HG03135 (cell line): Measurements from ENCODE around the gene TBX6.
"Not testable (repeated sequence)": the region's sequence is repeated elsewhere in the genome, so short reads cannot be mapped to it uniquely, and the experiment has no call there.

Experiments used
- ATAC-seq: cut with Tn5 transposase; IDR thresholded peaks from one replicate; pipeline ENCODE4 v1.9.1; 2021; ENCODE audit warnings: mild to moderate bottlenecking, moderate library complexity; ENCODE audit not compliant: unreplicated experiment

TBX6 gene

DNA sequence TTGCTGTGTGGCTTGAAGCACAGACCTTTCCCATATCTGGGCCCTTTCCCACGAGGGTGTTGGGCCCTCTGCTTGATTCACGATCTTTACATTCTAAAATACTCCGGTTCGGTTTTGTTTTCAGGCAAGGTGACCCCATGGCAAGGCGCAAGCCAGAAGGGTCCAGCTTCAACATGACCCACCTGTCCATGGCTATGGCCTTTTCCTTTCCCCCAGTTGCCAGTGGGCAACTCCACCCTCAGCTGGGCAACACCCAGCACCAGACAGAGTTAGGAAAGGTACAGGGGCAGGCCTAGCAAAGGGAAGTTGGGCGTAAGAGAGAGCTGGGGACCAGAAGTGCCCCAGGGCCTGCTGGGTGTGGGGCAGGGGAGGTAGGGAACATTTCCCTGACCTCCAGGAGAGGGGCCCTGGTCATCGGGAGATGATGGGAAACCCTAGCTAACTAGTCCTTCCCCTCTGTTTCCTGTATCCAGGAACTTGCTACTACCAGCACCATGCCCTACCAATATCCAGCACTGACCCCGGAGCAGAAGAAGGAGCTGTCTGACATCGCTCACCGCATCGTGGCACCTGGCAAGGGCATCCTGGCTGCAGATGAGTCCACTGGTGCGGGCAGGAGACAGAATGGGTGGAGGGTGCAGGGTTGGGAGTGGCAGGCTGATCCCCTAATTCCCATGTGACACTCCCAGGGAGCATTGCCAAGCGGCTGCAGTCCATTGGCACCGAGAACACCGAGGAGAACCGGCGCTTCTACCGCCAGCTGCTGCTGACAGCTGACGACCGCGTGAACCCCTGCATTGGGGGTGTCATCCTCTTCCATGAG is 24.8 kb downstream of the TBX6 start:
- ATAC-seq: no peak

- ATAC-seq: no peak
Observed at GRCh38 chr16:30065943-30066760, 25.6 kb downstream of the TBX6 start.

DNA sequence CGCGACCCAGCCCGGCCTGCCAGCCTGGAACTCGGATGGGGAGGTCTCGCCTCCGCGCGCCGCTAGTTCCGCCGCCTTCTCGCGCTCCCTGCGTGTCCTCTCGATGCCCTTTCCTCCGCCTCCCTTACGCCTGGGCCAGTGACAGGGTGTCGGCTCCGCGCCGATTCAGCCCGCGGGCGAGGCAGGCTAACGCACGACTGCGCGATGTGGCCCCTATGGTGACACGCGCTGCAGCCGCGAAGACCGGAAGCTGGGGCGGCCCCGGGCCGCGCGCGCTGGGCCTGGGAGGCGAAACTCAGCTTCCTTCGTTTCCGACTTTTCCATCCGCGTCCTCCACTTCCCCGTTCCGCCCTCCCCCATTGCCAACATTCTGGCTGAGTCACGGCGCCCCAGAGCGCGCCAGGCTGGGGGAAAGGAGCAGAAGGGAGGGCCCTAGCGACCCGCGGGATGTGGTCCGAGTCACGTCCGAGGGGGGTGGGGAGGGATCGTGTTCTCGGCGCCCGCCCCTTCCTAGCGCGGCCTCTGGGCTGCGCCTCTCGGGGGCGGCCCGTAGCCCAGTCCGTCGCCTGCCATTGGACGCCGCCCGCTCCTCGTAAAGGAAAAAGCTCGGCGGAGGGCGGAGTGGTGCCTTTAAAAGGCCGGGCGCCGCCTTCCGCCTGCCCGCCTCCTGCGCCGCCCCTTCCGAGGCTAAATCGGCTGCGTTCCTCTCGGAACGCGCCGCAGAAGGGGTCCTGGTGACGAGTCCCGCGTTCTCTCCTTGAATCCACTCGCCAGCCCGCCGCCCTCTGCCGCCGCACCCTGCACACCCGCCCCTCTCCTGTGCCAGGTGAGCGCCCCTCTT is 26.4 kb downstream of the TBX6 start, which contains the start of gene ALDOA:
ALDOA (plus strand) TSS at position 659 of the 841 bp plus-strand sequence. CDS start 1,138 bp downstream, outside the sequence.
- ATAC-seq: peak; percentile 71

- ATAC-seq: no peak
Observed at GRCh38 chr16:30064729-30065101, 27.0 kb downstream of the TBX6 start.

DNA sequence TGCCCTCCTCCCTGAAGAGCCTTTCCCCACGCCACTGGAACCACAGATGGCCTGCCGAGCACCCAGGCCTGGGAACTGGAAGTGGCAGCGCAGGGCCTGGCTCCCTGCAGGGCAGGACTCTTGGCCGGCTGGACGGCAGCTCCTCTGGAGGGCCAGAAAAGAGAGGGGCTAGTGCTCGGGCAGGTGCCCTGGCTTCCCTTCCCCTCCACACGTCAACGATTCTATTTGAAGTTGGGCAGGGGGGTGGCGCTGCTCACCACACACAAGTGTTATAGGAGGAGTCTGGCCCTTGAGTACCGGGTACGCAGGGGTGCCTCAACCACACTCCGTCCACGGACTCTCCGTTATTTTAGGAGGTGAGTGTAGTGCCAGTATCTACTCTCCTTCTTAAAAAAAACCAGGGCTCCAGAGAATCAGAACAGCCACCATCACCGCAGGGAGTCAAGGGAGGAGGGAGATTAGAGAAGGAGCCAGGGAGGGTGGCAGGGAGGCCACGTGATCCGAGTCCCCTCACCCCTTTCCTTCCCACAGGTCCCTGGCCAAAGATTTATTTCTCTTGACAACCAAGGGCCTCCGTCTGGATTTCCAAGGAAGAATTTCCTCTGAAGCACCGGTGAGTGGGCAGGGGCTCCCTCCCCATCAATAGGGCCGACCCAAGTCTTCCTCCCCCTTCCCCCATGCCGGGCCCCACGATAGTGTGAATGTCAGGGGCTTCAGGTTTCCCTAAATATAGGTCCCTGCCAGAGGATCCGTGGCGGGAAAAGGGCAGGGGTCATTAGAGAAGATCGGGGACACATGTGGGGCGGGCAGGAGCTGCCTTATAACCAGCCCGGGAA is 27.6 kb downstream of the TBX6 start:
- ATAC-seq: no peak

GRCh38 chr16:30063278-30063892 is 28.3 kb downstream of the TBX6 start:
- no peak for ATAC-seq

- no peak for ATAC-seq
Observed at GRCh38 chr16:30060836-30061554, 30.7 kb downstream of the TBX6 start.

DNA sequence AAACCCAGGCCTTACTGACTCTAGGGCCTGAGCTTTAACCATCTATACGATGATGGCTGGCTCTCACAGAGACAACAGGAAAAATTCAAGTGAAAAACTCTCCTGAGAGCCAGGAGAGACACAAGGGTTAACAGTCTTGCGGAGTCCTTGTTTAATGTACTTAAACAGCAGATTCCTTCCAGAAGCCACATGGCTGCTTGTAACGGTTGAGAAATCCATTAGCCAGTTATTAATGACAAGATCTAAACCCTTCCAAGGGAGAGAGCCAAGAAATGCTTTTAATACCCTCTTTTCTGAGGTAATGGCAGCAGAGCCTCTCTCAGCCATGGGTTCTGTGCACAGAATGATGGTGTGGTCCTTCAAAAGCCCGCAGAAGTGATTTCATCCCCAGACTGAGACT is 31.4 kb downstream of the TBX6 start:
- ATAC-seq: no peak

DNA sequence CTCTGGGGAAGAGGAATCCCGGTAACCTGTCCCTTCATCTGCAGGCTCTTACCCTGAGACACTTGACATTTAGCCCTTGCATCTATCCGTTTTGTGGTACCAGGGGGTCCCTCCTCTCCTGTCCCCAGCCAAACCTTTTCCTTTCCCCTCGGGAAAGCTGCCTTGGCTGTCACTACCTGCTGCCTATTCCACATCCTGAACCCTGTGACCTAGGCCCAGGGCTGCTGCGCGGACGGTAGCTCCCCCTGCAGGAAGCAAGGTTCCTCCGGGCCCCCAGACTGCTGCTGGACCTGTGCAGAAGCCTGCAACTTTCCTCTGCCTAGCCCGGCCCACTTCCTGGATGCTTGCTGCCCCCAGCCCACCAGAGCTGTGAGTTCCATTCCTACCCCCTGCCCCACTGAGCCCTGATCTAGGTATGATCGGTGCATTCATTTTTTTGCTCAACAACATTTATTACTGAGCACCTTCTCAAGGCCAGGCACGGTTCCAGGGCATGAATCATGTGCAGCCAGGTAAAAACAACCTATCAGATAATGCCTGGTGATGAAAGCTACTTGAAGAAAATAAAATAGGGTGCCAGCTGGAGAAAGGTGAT is 36.7 kb downstream of the TBX6 start:
- ATAC-seq: no peak

- no peak for ATAC-seq
Observed at GRCh38 chr16:30054451-30054850, 37.3 kb downstream of the TBX6 start.

DNA sequence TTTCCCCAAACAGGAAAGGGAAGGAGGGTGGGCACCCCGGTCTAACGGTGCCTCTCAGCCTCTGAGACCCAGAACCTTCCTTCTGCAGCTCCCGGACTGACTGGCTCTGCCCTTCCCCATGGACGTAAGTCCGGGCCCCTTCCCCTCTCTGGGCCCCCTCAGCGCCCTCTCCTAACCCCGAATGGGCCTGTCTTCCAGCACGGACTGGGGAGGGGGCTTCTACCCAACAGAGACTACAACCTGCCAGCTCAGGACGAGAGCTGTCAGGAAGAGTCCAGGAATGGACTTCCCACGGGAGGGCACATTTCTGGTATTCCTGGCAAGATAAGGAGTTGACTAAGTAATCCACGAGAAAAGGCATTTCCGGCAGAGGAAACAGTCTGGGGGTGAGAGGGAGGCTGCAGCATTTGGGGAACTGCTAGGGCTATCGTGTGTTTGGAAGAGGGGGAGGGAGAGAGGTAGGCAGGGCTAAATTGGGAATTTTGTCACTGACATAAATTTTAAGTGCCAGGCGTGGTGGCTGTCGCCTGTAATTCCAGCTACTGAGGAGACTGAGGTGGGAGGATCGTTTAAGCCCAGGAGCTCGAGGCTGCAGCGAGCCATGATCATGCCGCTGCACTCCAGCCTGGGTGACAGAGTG is 38.2 kb downstream of the TBX6 start:
- no peak for ATAC-seq

- ATAC-seq: peak; percentile 78
Observed at GRCh38 chr16:30052671-30053372, 38.9 kb downstream of the TBX6 start.

- no peak for ATAC-seq
Observed at GRCh38 chr16:30051518-30051917, 40.2 kb downstream of the TBX6 start.

GRCh38 chr16:30049871-30050270 is 41.9 kb downstream of the TBX6 start:
- no peak for ATAC-seq

GRCh38 chr16:30046588-30046987 is 45.1 kb downstream of the TBX6 start:
- no peak for ATAC-seq

DNA sequence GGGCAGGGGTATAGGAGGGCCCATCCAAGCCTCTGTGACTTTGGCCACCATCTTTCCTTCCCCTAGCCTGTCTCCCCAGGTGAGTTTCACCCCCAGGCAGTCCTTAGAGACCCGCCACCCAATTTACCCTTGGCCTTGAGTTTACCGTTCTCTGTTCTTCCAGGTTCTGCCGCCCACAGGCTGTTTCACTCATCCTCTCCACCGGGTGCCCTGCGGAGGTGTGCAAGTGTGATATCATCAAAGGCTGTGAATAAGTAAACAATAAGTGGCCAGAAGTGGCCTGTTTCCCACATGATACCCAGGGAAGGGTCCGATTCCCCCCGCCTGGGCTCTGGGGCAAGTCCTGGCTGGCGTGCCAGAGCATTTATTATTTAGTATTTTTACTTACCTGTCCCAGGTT is 45.5 kb downstream of the TBX6 start:
- no peak for ATAC-seq

- no peak for ATAC-seq
Observed at GRCh38 chr16:30041841-30042240, 49.9 kb downstream of the TBX6 start.

GRCh38 chr16:30040690-30041089 is 51.0 kb downstream of the TBX6 start:
- ATAC-seq: not testable (repeated sequence)
